ENCODE results near the gene CLOCK.

DNA sequence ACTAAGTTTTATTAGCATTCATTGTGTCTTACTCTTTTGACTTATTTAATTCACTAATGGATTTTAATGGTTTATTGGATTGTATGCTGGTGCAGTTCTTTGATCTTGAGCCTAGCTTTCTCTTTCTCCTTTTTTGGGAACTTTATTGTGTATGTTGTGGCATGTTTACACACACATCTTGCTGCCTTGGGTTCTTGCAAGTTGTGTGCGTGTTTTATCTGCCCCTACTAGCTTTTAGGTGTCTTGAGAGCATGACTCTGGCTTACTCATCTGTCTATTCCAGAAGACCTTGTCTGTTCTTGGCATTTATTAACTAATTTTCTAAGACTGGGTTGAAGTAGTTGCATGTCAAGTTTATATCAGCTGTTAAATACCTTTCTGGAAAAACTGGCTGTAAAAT lies 148.2 kb downstream of the CLOCK start:
- TF ChIP-seq, protein P1, sequence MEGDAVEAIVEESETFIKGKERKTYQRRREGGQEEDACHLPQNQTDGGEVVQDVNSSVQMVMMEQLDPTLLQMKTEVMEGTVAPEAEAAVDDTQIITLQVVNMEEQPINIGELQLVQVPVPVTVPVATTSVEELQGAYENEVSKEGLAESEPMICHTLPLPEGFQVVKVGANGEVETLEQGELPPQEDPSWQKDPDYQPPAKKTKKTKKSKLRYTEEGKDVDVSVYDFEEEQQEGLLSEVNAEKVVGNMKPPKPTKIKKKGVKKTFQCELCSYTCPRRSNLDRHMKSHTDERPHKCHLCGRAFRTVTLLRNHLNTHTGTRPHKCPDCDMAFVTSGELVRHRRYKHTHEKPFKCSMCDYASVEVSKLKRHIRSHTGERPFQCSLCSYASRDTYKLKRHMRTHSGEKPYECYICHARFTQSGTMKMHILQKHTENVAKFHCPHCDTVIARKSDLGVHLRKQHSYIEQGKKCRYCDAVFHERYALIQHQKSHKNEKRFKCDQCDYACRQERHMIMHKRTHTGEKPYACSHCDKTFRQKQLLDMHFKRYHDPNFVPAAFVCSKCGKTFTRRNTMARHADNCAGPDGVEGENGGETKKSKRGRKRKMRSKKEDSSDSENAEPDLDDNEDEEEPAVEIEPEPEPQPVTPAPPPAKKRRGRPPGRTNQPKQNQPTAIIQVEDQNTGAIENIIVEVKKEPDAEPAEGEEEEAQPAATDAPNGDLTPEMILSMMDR (IDR thresholded peaks at IDR 0.05; ENCODE audit: control extremely low read depth in 1 of 3, insufficient read depth in 1 of 3, low read depth in 1 of 3, low read length in 3 of 3), result no peak
- TF ChIP-seq ZNF274 (IDR thresholded peaks at IDR 0.05; ENCODE audit: borderline replicate concordance, extremely low read depth, low read length) (no peak), POLR2A (IDR thresholded peaks at IDR 0.05; ENCODE audit: control extremely low read depth in 1 of 2, low read depth in 2 of 2, low read length in 2 of 2) (no peak), SP1 (IDR thresholded peaks at IDR 0.05; ENCODE audit: low read depth, low read length) (no peak)

Data from H1 (cell line).